ENCODE data around the gene DIDO1.

Gene DIDO1

DNA sequence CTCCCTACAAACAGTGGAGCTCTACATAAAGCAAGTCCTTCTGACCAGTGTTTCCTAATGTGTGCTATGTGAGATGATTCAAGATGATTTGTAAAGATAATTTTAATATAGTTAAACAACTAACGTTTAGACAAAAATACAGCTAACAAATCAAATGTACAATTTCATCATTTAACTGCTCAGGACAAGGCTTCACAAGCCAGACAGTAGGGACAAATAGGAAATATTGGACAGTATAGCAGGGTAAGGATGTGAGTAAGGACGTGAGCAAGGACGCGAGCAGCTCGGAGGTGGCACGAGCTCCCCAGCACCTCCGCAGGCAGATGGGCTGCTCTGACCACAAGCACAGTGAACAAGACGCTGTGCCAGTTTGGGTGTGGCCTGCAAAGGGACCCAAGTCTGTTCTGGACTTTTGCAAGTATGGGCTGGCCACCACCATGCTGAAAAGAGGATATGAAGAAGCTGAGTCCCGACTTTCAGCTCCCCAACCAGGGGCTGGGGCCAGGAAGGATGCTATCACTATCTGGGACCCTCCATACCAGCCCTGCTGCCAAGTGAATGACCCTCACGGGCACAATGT, 14.5 kb downstream of the DIDO1 start:
- H3K9me3 ChIP-seq (ENCODE audit: control insufficient read depth, low read length) = no peaks in the 10 kb centered on the region
- H3K36me3 ChIP-seq (ENCODE audit: control insufficient read depth, insufficient read depth, low read length) = no peaks in the 10 kb centered on the region
- no peak overlapping the region for H2AFZ ChIP-seq
- TF ChIP-seq, protein P1, sequence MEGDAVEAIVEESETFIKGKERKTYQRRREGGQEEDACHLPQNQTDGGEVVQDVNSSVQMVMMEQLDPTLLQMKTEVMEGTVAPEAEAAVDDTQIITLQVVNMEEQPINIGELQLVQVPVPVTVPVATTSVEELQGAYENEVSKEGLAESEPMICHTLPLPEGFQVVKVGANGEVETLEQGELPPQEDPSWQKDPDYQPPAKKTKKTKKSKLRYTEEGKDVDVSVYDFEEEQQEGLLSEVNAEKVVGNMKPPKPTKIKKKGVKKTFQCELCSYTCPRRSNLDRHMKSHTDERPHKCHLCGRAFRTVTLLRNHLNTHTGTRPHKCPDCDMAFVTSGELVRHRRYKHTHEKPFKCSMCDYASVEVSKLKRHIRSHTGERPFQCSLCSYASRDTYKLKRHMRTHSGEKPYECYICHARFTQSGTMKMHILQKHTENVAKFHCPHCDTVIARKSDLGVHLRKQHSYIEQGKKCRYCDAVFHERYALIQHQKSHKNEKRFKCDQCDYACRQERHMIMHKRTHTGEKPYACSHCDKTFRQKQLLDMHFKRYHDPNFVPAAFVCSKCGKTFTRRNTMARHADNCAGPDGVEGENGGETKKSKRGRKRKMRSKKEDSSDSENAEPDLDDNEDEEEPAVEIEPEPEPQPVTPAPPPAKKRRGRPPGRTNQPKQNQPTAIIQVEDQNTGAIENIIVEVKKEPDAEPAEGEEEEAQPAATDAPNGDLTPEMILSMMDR (IDR thresholded peaks at IDR 0.05) = no peak
- H3K79me2 ChIP-seq = peaks cover 67% of the 10 kb centered on the region
- H3K4me2 ChIP-seq (ENCODE audit: low read length) = no peak overlapping the region
- no peak overlapping the region for H3K4me3 ChIP-seq (ENCODE audit: low read depth, low read length)
- no peaks in the 10 kb centered on the region for H3K27me3 ChIP-seq (ENCODE audit: control insufficient read depth, insufficient read depth, low read length)
- H3K4me1 ChIP-seq = peaks cover 3% of the 10 kb centered on the region
- H3K27ac ChIP-seq = no peak overlapping the region
- no peak overlapping the region for H3K9ac ChIP-seq

DNA sequence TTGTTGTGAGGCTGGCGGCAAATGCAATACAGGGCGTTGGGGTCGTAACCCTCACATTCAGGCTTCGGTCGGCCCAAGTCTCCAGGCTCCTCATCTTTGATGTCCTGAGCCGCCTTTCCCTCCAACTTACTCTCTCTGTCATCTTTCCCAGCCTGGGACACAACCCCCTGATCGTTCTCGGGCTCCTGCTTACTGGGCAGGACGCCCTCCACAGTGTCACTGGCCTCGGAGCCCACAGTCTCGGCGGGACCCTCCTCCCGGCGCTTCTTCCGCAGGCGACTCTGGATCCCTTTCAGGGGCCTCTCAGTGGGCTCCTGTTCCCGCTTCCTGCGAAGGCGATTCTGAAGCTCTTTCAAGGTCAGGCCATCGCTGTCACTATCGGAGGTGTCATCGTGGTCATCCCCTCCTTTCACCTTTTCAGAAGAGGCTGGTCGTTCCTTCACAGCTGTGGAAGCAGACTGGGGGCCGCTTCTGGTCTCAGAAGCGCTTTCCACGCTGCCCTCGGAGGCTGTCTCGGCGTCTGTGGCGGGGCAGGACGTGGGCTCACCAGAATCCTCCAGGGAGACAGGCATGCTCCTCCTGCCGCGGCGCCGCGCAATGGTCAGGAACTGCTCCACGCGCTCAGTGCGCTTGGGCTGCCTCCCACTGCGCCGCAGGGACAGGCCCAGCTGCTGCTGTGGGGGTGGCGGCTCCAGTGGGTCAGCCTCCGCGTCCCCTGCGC, 15.4 kb downstream of the DIDO1 start:
- TF ChIP-seq, protein P1 (IDR thresholded peaks at IDR 0.05) = no peak
- Histone ChIP-seq H3K9me3 (ENCODE audit: control insufficient read depth, low read length) (no peaks in the 10 kb centered on the region), H3K4me3 (ENCODE audit: low read depth, low read length) (no peak overlapping the region), H3K27me3 (ENCODE audit: control insufficient read depth, insufficient read depth, low read length) (no peaks in the 10 kb centered on the region), H3K4me1 (peaks cover 3% of the 10 kb centered on the region), H3K4me2 (ENCODE audit: low read length) (no peak overlapping the region), H3K79me2 (peaks cover 63% of the 10 kb centered on the region), H3K36me3 (ENCODE audit: control insufficient read depth, insufficient read depth, low read length) (no peaks in the 10 kb centered on the region), H2AFZ (no peak overlapping the region), H3K9ac (no peak overlapping the region), H3K27ac (no peak overlapping the region)

DNA sequence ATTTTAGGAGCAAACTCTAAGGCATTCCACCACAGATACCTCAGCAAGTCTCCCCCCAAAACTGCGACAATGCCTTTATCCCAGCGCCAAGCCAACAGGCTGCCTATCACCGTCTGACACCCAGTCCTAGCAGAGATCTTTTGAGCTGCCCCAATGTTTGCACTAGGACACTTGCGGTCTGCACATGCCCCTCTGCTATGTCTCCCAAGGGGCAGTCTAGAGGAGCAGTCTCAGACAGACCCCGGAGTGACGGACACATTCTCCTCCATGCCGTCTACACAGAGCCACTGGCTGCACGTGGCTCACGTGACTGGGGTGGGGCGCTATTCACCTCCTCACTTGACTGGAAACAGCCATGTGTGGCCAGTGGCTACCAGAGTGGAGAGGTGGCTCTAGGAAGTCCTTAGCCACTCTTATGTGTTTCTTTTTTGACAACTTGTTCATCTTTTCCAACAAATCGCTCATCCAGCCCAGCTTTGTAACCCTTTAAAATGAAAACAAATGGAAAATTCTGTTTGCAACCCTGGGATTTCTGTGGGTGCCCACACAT, 16.0 kb downstream of the DIDO1 start:
- no peaks in the 10 kb centered on the region for H3K36me3 ChIP-seq (ENCODE audit: control insufficient read depth, insufficient read depth, low read length)

DNA sequence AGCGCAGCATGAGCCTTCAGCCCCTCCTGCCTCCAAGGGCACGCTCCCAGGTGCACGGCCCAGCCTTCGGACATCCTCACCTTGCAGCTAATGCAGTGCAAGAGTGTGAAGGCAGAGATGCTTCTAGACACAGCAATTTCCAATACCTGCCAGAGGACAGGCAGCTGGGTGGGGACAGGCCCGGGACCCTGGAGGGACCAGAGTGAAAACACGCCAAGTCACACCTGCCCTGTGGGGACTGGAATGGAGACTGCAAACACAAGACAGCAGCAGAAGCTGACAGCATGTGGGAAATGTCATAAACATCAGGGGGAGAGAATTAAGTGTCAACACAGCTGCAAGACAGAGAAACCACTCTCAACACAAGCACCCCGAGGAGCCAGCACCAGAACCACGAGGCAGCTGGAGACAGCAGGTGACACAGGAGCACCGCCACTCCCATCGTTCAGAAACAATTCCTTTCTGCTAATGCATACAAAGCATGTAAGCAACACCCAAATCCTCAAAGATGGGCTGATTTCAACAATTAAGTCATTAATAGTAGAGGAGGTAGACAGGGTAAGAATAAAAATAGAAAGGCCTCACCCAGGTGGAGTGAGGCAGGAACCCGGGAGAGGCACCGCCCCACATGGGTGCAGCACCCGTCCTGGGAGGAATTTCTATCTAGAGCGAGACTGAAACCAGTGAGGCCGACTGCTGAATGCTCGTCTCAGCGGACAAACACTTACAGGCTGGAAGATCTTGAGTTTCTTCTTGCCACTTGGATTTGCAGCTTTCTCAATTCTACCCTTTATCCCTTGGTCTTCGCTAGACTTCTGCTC, 17.1 kb downstream of the DIDO1 start:
- Histone ChIP-seq H3K27ac (no peak overlapping the region), H3K4me2 (ENCODE audit: low read length) (no peak overlapping the region), H3K79me2 (peaks cover 49% of the 10 kb centered on the region), H3K27me3 (ENCODE audit: control insufficient read depth, insufficient read depth, low read length) (no peaks in the 10 kb centered on the region), H3K9me3 (ENCODE audit: control insufficient read depth, low read length) (no peaks in the 10 kb centered on the region), H3K9ac (no peak overlapping the region), H2AFZ (no peak overlapping the region), H3K36me3 (ENCODE audit: control insufficient read depth, insufficient read depth, low read length) (no peaks in the 10 kb centered on the region), H3K4me1 (peaks cover 3% of the 10 kb centered on the region), H3K4me3 (ENCODE audit: low read depth, low read length) (no peak overlapping the region)
- TF ChIP-seq, protein P1 (IDR thresholded peaks at IDR 0.05) = no peak

More for the DNA sequence above, 16.0 kb downstream of the DIDO1 start:
- H3K9me3 ChIP-seq (ENCODE audit: control insufficient read depth, low read length) = no peaks in the 10 kb centered on the region
- peaks cover 3% of the 10 kb centered on the region for H3K4me1 ChIP-seq
- H3K27me3 ChIP-seq (ENCODE audit: control insufficient read depth, insufficient read depth, low read length) = no peaks in the 10 kb centered on the region
- H3K4me2 ChIP-seq (ENCODE audit: low read length) = no peak overlapping the region
- no peak overlapping the region for H3K4me3 ChIP-seq (ENCODE audit: low read depth, low read length)
- H3K27ac ChIP-seq = no peak overlapping the region
- TF ChIP-seq, protein P1 (IDR thresholded peaks at IDR 0.05) = no peak
- H3K79me2 ChIP-seq = peaks cover 57% of the 10 kb centered on the region
- no peak overlapping the region for H3K9ac ChIP-seq
- no peak overlapping the region for H2AFZ ChIP-seq

All from parathyroid adenoma (tissue), 2 donors.